ENCODE data around the gene DNASE1. TPM values are rescaled to one million over a fixed set of nuclear protein-coding genes. Genes with fewer than 3 reads are reported as not detected.
"Not testable (repeated sequence)": the region's sequence is repeated elsewhere in the genome, so short reads cannot be mapped to it uniquely, and the experiment has no call there.

The DNASE1 gene
- total RNA-seq, 4 donors from 2014 or later, result 18.1 to 33.2 (median 25.0) TPM

DNA sequence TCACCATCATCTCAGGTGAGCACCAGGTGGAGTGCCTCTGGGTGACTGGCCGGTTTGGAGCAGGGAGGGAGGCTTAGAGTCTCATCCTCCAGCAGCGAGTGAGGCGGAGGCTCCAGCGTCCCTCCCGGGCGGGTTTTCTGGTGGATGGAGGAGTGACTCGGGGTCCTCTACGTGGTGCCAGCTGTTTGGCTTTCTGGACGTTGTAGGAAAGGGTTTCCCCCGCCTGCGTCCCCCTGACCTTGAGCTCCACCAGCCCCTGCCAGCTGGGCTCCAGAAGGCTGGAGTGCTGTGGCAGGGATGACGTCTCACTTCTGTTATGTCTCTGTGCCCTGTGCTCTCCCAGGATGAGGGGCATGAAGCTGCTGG lies 522 bp downstream of the DNASE1 start:
- Histone ChIP-seq H3K27ac (peak overlapping the region; percentile 45 to 58 (median 45)), H3K9me3 (no peaks in the 10 kb centered on the region), H3K4me1 (peaks cover 0 to 11% of the 10 kb centered on the region in 2 donors), H3K4me3 (replicated peaks in 1 of 3) (no peak overlapping the region), H3K27me3 (no peaks in the 10 kb centered on the region), H3K36me3 (peaks cover 23 to 26% of the 10 kb centered on the region in 2 donors)
- intact Hi-C loops (cut with DNase I), result no loop called here
- WGBS, 2 donors, result 78 to 86% methylated on average over 6 to 12 of the region's 12 CpGs
- TF ChIP-seq POLR2A (IDR thresholded peaks at IDR 0.05), result no peak
- TF ChIP-seq, protein P1, sequence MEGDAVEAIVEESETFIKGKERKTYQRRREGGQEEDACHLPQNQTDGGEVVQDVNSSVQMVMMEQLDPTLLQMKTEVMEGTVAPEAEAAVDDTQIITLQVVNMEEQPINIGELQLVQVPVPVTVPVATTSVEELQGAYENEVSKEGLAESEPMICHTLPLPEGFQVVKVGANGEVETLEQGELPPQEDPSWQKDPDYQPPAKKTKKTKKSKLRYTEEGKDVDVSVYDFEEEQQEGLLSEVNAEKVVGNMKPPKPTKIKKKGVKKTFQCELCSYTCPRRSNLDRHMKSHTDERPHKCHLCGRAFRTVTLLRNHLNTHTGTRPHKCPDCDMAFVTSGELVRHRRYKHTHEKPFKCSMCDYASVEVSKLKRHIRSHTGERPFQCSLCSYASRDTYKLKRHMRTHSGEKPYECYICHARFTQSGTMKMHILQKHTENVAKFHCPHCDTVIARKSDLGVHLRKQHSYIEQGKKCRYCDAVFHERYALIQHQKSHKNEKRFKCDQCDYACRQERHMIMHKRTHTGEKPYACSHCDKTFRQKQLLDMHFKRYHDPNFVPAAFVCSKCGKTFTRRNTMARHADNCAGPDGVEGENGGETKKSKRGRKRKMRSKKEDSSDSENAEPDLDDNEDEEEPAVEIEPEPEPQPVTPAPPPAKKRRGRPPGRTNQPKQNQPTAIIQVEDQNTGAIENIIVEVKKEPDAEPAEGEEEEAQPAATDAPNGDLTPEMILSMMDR (IDR thresholded peaks at IDR 0.05), result no peak
- no peak for DNase-seq

DNA sequence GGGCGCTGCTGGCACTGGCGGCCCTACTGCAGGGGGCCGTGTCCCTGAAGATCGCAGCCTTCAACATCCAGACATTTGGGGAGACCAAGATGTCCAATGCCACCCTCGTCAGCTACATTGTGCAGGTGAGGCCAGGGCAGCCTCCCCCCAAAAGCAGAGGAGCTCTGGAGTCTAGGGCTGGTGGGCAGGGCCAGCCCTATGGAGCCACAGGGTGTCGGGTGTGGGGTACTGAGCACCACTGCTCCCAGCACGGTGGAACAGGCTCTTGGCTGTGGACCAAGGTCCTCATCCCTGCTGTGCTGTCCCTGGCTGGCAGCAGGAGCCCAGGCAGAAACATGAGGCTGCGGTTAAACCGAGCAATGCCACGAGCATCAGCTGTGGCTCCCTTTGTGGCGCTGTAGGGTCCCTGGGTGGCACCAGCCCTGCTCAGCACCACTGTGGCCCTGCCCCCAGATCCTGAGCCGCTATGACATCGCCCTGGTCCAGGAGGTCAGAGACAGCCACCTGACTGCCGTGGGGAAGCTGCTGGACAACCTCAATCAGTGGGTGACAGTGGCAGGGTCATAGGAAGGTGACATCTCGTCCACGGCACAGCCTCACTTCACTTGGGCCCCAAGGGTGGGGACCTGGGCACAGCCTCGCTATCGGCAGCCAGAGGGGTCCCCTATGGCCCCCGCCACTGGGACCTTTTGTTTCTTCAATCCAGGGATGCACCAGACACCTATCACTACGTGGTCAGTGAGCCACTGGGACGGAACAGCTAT lies 1.1 kb downstream of the DNASE1 start:
- WGBS, 2 donors, result 83 to 90% methylated on average over 7 to 11 of the region's 21 CpGs
- TF ChIP-seq, protein P1 (IDR thresholded peaks at IDR 0.05), result no peak
- TF ChIP-seq POLR2A (IDR thresholded peaks at IDR 0.05), result no peak
- Histone ChIP-seq H3K27ac (peak overlapping the region in 1 of 3 donors; percentile 45), H3K9me3 (no peaks in the 10 kb centered on the region), H3K27me3 (no peaks in the 10 kb centered on the region), H3K4me3 (replicated peaks in 1 of 3) (no peak overlapping the region), H3K36me3 (peaks cover 23 to 26% of the 10 kb centered on the region in 2 donors), H3K4me1 (peaks cover 0 to 11% of the 10 kb centered on the region in 2 donors)
- intact Hi-C loops (cut with DNase I), result no loop called here
- no peak for DNase-seq

DNA sequence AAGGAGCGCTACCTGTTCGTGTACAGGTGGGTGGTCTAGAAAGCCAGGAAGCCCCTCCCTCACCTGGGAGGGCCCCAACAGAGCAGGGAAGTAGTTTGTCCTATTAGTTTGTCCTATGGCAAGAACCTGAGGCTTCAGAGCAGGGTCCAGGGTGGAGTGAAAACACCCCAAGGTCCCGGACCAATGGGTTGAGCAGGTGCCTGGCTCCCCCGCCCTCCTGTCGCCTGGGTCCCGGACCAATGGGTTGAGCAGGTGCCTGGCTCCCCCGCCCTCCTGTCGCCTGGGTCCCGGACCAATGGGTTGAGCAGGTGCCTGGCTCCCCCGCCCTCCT lies 1.6 kb downstream of the DNASE1 start:
- intact Hi-C loops (cut with DNase I); H3K27me3 ChIP-seq; H3K4me3 ChIP-seq (replicated peaks in 1 of 3); H3K9me3 ChIP-seq; H3K27ac ChIP-seq; DNase-seq: not testable (repeated sequence)
- WGBS, 2 donors, result 89 to 90% methylated on average over 3 of the region's 10 CpGs
- H3K4me1 ChIP-seq, result peaks cover 0 to 11% of the 10 kb centered on the region in 2 donors
- peaks cover 25 to 26% of the 10 kb centered on the region in 2 donors for H3K36me3 ChIP-seq

DNA sequence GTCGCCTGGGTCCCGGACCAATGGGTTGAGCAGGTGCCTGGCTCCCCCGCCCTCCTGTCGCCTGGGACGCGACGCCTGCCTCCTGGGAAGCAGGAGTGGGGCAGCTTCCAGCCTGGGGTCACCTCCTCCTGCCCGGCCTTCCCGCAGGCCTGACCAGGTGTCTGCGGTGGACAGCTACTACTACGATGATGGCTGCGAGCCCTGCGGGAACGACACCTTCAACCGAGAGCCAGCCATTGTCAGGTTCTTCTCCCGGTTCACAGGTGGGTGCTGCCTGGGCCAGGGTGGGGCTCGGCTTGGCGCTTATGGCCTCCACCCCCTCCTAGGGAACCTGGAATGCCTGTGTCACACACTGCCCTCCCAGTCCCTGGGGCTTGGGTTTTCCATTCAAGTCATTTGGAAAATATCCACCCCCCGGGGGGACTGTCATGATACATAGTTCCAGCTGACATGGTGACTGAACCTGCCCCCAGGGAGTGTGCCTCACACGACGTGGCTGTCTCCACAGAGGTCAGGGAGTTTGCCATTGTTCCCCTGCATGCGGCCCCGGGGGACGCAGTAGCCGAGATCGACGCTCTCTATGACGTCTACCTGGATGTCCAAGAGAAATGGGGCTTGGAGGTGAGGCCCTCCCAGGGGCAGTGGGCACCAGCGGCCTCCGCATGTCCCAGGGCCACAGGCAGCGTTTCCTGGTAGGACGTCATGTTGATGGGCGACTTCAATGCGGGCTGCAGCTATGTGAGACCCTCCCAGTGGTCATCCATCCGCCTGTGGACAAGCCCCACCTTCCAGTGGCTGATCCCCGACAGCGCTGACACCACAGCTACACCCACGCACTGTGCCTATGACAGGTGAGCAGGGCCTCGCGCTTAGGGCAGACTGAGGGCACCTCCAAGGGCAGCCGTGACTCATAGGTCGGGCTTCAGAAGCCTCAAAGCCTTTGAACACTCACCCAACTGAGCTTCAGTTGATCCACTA lies 2.3 kb downstream of the DNASE1 start:
- WGBS, 2 donors, result 84 to 93% methylated on average over 7 to 26 of the region's 42 CpGs

DNA sequence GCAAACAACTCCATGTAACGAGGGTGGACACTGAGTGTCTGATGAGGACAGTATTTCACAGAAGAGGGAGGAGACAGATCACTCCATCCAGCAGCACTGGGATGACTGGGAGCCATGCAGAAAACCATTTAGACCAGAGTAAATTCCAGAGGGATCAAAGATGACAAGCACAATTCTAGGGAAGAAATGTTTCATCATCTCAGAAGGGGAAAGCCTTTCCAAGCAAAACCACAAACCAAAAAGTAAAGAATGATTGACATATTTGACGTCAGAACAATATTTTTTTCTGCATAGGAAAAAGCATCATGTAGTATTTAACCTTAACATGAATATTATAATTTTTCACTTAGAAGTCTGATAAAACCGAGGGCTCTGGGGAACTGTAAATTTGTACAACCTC lies 4.8 kb downstream of the DNASE1 start:
- Histone ChIP-seq H3K4me3 (replicated peaks in 1 of 3) (no peak overlapping the region), H3K4me1 (peaks cover 0 to 11% of the 10 kb centered on the region in 2 donors), H3K36me3 (peaks cover 48 to 51% of the 10 kb centered on the region in 2 donors), H3K27me3 (no peaks in the 10 kb centered on the region), H3K27ac (no peak overlapping the region), H3K9me3 (no peaks in the 10 kb centered on the region)
- intact Hi-C loops (cut with DNase I), result no loop called here
- TF ChIP-seq, protein P1 (IDR thresholded peaks at IDR 0.05), result no peak
- TF ChIP-seq POLR2A (IDR thresholded peaks at IDR 0.05), result no peak
- WGBS, 2 donors, result 88 to 91% methylated on average over 3 of the region's 3 CpGs
- no peak for DNase-seq

More for the DNA sequence above, 2.3 kb downstream of the DNASE1 start:
- no peak overlapping the region for H3K4me3 ChIP-seq (replicated peaks in 1 of 3)
- no peaks in the 10 kb centered on the region for H3K9me3 ChIP-seq
- no peak overlapping the region for H3K27ac ChIP-seq
- TF ChIP-seq, protein P1 (IDR thresholded peaks at IDR 0.05), result no peak
- no peak for TF ChIP-seq POLR2A (IDR thresholded peaks at IDR 0.05)
- intact Hi-C loops (cut with DNase I), result no loop called here
- peaks cover 0 to 11% of the 10 kb centered on the region in 2 donors for H3K4me1 ChIP-seq
- no peaks in the 10 kb centered on the region for H3K27me3 ChIP-seq
- peaks cover 32 to 33% of the 10 kb centered on the region in 2 donors for H3K36me3 ChIP-seq
- DNase-seq, result no peak
